HG03342 (cell line): ENCODE measurements around the gene IL1RAPL2.
"Not testable (repeated sequence)": the region's sequence is repeated elsewhere in the genome, so short reads cannot be mapped to it uniquely, and the experiment has no call there.

Source experiments
- ATAC-seq: cut with Tn5 transposase; IDR thresholded peaks from one replicate; pipeline ENCODE4 v1.9.1; 2021; ENCODE audit warnings: mild to moderate bottlenecking, moderate library complexity; ENCODE audit not compliant: unreplicated experiment

The IL1RAPL2 gene

GRCh38 chrX:104669063-104669462 lies 103.1 kb downstream of the IL1RAPL2 start:
- no peak for ATAC-seq

DNA sequence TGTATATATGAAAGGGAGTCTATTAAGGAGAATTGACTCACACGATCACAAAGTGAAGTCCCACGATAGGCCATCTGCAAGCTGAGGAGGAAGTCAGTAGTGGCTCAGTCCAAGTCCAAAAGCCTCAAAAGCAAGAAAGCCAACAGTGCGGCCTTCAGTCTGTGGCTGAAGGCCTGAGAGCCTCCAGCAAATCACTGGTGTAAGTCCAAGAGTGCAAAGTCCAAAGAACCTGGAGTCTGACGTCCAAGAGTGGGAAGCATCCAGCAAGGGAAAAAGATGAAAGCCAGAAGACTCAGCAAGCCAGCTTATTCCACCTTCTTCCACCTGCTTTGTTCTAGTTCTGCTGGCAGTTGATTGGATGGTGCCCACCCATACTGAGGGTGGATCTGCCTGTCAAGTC lies 104.1 kb downstream of the IL1RAPL2 start:
- ATAC-seq, result no peak

DNA sequence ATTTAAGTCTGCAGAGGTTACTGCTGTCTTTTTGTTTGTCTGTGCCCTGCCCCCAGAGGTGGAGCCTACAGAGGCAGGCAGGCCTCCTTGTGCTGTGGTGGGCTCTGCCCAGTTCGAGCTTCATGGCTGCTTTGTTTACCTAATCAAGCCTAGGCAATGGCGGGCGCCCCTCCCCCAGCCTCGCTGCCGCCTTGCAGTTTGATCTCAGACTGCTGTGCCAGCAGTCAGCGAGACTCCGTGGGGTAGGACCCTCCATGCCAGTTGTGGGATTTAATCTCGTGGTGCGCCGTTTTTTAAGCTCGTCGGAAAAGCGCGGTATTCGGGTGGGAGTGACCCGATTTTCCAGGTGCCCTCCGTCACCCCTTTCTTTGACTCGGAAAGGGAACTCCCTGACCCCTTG lies 111.5 kb downstream of the IL1RAPL2 start:
- ATAC-seq, result not testable (repeated sequence)

GRCh38 chrX:104679175-104679574 lies 113.2 kb downstream of the IL1RAPL2 start:
- no peak for ATAC-seq

DNA sequence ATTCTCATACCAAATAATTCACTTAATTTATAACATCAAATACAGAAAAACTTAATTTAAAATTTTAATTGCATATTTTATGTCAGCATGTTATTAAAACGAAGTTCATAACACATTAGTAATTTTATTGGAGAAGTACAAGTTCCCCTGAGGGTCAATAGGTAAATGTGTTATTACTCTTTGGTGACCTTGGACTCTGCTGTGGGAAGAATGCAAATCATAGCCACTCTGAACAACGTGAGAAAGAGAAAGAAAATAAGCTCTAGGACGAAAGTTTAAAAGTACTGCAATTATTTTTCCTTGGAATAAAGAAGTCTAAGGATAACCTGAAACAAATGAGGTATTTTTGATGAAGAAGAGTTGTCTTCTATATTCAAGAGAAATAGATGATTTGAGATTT lies 115.2 kb downstream of the IL1RAPL2 start:
- no peak for ATAC-seq

DNA sequence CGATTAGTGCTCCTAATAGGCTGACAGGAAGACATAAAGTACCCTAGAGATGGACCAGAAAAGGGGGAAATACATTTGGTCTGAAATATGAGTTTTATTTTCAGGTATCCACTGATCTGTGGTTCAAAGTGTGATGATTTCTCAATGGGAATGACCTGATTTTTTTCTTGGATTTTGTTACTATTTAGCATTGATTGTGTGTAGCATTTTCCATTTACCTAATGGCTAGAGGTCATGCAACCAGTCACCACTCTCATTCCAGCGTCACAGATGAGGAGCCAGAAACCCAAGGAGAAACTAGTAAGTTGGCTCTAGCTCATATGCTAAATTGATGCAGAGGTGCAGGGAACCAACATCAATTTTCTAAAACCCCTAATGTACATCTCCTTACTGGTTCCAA lies 118.1 kb downstream of the IL1RAPL2 start:
- no peak for ATAC-seq

DNA sequence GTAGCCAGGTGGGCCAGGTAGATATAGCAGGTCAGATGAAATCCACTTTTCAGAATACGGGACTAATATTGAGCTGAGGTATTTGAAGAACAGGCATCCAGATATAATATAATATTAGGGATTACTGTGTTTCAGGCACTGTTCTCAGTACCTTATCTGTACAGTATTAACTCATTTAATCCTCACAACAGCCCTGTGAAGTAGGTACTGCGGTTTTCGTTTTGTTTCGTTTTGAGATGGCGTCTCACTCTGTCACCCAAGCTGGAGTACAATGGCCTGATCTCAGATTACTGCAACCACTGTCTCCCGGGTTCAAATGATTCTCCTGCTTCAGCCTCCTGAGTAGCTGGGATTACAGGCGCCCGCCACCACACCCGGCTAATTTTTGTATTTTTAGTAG lies 129.6 kb downstream of the IL1RAPL2 start:
- peak; percentile 63 for ATAC-seq

DNA sequence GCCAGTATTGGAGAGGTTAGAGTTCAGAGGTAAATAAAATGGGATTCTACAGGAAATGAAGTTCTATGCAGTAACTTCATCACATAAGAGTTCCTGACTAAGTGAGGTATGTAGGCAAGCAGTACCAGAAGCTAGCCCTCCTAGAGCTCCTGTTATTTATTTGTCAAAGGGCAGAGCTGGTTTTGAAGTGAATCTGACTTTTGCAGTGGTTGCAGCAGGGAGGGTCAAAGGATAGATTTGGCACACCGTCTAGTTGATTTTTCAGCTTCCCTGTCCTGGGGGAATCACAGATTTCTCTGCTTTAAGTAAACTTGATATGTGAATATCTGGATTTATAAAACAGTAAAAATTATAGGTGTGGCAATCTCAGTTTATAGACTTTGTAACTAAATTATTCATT lies 130.7 kb downstream of the IL1RAPL2 start:
- no peak for ATAC-seq

DNA sequence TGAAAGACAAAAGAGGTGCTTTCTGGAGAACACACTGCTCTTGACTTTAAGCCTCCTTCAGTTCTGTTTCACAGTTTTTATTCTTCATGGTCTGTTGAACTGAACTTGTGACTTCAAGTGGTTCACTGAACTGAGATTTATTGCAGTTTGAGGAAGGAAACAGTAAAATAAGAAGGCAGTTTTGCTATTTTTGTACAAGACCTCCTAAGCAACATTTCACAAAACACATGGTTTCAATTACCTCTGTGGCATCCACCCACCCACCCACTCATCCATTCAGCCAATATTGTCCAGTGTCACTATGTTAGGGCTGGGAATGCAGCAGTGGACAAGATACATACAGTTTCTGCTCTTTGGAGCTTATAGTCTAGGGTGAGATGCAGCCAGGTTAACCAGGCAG lies 131.3 kb downstream of the IL1RAPL2 start:
- peak; percentile 44 for ATAC-seq

DNA sequence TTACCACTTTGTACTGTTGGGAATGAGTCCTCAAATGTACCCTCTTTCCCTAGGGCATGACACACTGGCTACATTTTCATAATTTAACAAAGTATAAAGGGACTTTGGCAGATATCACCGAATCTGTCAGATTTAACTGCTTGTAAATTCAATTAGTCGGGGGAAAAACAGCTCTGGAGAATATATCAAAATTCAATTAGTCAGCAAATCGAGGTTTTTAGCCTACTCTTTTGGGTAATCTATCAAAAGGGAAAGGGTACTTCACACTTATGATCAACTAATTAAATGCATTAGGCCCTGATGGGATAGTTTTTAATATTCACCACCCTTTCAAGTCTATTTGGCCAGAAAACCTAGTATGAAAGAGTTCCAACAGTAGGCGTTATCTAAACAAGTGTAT lies 141.0 kb downstream of the IL1RAPL2 start:
- no peak for ATAC-seq

DNA sequence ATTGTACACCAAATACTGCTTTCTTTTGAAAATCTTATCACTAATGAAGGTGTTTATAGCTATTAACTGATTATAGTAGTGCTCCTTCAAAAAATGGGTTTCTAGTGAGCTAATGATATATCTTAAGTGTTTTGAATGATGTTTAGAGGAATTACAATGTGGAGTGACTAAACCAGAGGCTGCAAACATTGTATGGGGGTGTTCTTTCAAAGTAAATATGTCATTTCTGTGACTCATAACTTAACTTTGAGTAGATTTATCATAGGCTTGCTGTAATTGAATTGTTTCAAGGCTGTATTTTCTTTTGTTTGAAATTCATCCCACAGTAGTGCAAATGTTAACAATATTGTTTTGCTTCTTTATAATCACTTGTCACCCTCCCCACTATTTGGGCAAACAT lies 141.6 kb downstream of the IL1RAPL2 start:
- ATAC-seq, result no peak

DNA sequence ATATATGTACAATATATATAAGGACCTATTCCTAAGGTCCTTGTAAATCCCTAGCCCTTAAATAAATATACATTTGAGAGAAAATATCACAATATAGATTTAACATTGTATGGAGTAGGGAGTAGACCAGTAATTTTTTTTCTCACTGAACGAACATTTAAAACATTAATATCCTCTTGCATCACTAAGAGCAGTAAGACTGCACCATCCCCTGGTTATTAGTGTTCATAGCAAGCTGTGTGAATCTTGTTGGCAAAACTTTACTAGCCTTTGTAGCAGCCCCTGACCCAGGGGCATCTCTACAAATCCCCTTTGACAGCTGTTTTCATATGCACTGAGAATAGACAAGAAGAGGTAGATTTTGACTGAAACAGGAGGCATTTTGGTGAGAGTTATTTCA lies 146.5 kb downstream of the IL1RAPL2 start:
- ATAC-seq, result no peak

GRCh38 chrX:104721854-104722253 lies 155.9 kb downstream of the IL1RAPL2 start:
- ATAC-seq, result no peak

DNA sequence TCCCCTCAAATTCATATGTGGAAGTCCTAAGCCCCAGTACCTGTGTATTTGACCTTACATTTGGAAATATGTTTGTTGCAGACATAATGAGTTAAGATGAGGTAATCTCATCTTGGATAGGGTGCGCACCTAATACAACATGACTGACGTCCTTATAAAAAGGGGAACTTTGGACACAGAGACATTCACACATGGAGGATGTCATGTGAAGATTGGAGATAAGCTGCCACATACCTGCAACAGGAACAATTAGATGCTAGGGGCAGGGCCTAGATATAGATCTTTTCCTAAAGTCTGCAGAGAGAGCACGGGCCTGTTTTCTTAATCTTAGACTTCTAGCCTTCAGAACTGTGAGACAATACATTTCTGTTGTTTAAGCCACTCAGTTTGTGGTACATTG lies 162.5 kb downstream of the IL1RAPL2 start:
- no peak for ATAC-seq

GRCh38 chrX:104742355-104742754 lies 176.4 kb downstream of the IL1RAPL2 start:
- no peak for ATAC-seq

DNA sequence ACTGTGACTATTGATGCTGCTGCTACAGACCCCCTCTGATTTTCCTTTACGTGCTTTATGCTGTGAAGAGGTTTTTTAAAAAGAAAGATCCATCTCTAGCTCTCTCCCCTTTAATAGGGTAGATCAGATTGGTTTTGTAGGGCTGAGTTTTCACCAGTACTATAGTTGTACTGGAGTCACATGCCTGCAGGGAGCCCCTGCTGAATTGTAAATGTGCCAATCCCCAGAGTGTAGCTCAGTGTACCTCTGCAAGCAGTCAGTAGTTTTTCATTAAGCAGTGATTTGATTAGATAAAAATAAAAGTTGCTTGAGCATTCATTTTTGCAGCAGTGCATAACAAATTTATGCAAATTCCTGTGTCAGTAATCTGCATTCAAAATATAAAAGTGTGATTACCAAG lies 179.2 kb downstream of the IL1RAPL2 start:
- ATAC-seq, result no peak

GRCh38 chrX:104749951-104750610 lies 184.1 kb downstream of the IL1RAPL2 start:
- no peak for ATAC-seq

GRCh38 chrX:104762641-104763040 lies 196.6 kb downstream of the IL1RAPL2 start:
- ATAC-seq, result no peak

DNA sequence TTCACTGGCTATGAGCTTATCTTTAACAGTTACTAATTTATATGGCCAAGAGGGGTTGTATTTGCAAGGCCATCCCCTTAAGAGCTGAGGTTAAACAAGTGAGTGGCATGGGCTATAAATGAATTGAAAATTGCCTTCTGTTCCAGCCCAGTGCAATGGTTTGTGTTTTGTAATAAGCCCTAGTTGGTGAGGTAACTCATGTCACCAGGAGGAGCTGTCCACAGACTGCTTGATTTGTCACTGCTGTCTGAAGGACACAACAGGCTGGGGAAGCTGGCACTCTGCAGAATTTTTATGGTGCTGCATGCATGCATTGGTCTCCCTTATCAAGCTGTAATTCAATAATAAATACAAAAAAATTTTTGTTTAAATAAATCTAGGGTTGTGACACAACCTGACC lies 223.8 kb downstream of the IL1RAPL2 start:
- ATAC-seq, result no peak

GRCh38 chrX:104795804-104796203 lies 229.8 kb downstream of the IL1RAPL2 start:
- ATAC-seq, result no peak

DNA sequence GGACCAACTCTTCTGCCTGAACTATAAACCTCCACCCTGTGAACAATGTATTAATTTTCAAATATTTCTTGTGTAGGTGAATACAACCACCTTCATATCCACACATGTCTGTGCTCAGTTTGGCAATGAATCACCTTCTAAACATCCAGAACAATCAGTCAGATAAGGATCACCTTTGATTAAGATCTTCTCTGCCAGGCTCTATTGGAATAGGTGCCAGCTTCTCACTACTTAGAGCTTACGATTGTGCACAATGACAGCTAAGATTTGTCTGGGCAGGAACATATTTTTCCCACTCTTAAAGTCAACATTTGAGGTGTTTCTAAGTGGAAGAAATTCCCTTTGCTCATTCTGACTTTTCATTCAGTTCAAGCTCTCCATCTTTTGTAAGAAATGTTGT lies 237.2 kb downstream of the IL1RAPL2 start:
- no peak for ATAC-seq

- ATAC-seq, result no peak
These were observed 240.3 kb downstream of the IL1RAPL2 start for GRCh38 chrX:104806346-104806745.

DNA sequence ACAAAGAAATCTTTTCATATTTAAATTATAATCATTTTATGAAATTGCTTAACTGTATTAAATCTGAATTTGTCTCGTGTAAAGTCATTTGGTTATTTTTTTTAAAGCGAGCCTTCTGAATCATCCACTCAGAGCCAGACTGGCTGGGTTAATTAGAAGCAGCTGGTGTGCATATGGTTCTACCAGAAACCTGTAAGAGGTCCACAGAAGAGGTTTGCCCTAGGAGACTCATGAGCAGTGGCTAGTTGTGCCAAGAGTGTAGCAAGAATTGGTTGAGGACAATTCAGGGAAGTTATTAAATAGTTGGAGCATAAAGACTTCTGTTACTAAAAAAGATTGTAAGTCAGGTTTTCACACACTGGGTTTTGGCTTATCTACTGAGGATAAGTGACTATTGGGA lies 267.4 kb downstream of the IL1RAPL2 start:
- no peak for ATAC-seq
